ENCODE data around the gene GRN.

GRN gene

GRCh38 chr17:44398692-44399691 lies 53.9 kb downstream of the GRN start:
- H3K9ac ChIP-seq (ENCODE audit: low read length in 2 of 2), result no peak overlapping the region
- H3K27ac ChIP-seq (ENCODE audit: low read length), result no peak overlapping the region
- no peaks in the 10 kb centered on the region for H3K9me3 ChIP-seq (ENCODE audit: control insufficient read depth in 2 of 2, low read length in 2 of 2)
- H3K4me1 ChIP-seq (ENCODE audit: control insufficient read depth, insufficient read depth, low read length), result no peaks in the 10 kb centered on the region
- H3K4me3 ChIP-seq (ENCODE audit: low read length in 2 of 2), result no peak overlapping the region
- H3K36me3 ChIP-seq (ENCODE audit: control insufficient read depth in 2 of 2, insufficient read depth in 2 of 2, low read length in 2 of 2), result peaks cover 29 to 43% of the 10 kb centered on the region in 2 donors
- no peaks in the 10 kb centered on the region for H3K27me3 ChIP-seq (ENCODE audit: control insufficient read depth in 1 of 2, insufficient read depth in 2 of 2, low read length in 2 of 2)

GRCh38 chr17:44400226-44400847 lies 55.2 kb downstream of the GRN start:
- no peaks in the 10 kb centered on the region for H3K27me3 ChIP-seq (ENCODE audit: control insufficient read depth in 1 of 2, insufficient read depth in 2 of 2, low read length in 2 of 2)
- H3K9me3 ChIP-seq (ENCODE audit: control insufficient read depth in 2 of 2, low read length in 2 of 2), result no peaks in the 10 kb centered on the region
- H3K4me1 ChIP-seq (ENCODE audit: control insufficient read depth, insufficient read depth, low read length), result no peaks in the 10 kb centered on the region
- no peak overlapping the region for H3K27ac ChIP-seq (ENCODE audit: low read length)
- peaks cover 29 to 45% of the 10 kb centered on the region in 2 donors for H3K36me3 ChIP-seq (ENCODE audit: control insufficient read depth in 2 of 2, insufficient read depth in 2 of 2, low read length in 2 of 2)
- no peak overlapping the region for H3K9ac ChIP-seq (ENCODE audit: low read length in 2 of 2)
- H3K4me3 ChIP-seq (ENCODE audit: low read length in 2 of 2), result no peak overlapping the region

All from stomach smooth muscle (tissue), 2 donors.